Activated gamma-delta T cell (primary cell): ENCODE measurements around the gene HIVEP3.
"Not testable (repeated sequence)": the region's sequence is repeated elsewhere in the genome, so short reads cannot be mapped to it uniquely, and the experiment has no call there.

Experiments used
- DNase-seq: peaks from one replicate; lab custom pipeline; 2025; lab: John Stamatoyannopoulos, UW
- total RNA-seq, 2 donors: gene quantifications; one replicate each; lab custom pipeline; 2026; lab: John Stamatoyannopoulos, UW

HIVEP3 gene
- total RNA-seq: 8.4 to 11.2 reads per million in 2 donors

- no peak for DNase-seq
Measured at GRCh38 chr1:41918450-41919043, at the start of gene HIVEP3. Gene HIVEP3, minus strand, starts transcription at chr1:41918922.

GRCh38 chr1:41964400-41964799 lies 45.7 kb upstream of the HIVEP3 start:
- no peak for DNase-seq

GRCh38 chr1:41963636-41964035 lies 44.9 kb upstream of the HIVEP3 start:
- DNase-seq: no peak

- DNase-seq: no peak
Measured at GRCh38 chr1:41958015-41958673, 39.4 kb upstream of the HIVEP3 start.

- DNase-seq: no peak
Measured at GRCh38 chr1:41957568-41957967, 38.8 kb upstream of the HIVEP3 start.

GRCh38 chr1:41955461-41956159 lies 36.9 kb upstream of the HIVEP3 start:
- DNase-seq: no peak

GRCh38 chr1:41954533-41954944 lies 35.8 kb upstream of the HIVEP3 start:
- no peak for DNase-seq

GRCh38 chr1:41953291-41953690 lies 34.6 kb upstream of the HIVEP3 start:
- DNase-seq: no peak

- no peak for DNase-seq
Measured at GRCh38 chr1:41952208-41952607, 33.5 kb upstream of the HIVEP3 start.

GRCh38 chr1:41951492-41951891 lies 32.8 kb upstream of the HIVEP3 start:
- not testable (repeated sequence) for DNase-seq

GRCh38 chr1:41950820-41951219 lies 32.1 kb upstream of the HIVEP3 start:
- no peak for DNase-seq

GRCh38 chr1:41945946-41946345 lies 27.2 kb upstream of the HIVEP3 start:
- DNase-seq: not testable (repeated sequence)

- DNase-seq: no peak
Measured at GRCh38 chr1:41943717-41944116, 25.0 kb upstream of the HIVEP3 start.

GRCh38 chr1:41942278-41942677 lies 23.6 kb upstream of the HIVEP3 start:
- no peak for DNase-seq

- DNase-seq: no peak
Measured at GRCh38 chr1:41941381-41941780, 22.7 kb upstream of the HIVEP3 start.

GRCh38 chr1:41939194-41939593 lies 20.5 kb upstream of the HIVEP3 start:
- DNase-seq: no peak

- no peak for DNase-seq
Measured at GRCh38 chr1:41936107-41936506, 17.4 kb upstream of the HIVEP3 start.

- no peak for DNase-seq
Measured at GRCh38 chr1:41935226-41935625, 16.5 kb upstream of the HIVEP3 start.

- DNase-seq: no peak
Measured at GRCh38 chr1:41933106-41933505, 14.4 kb upstream of the HIVEP3 start.

GRCh38 chr1:41931578-41931977 lies 12.9 kb upstream of the HIVEP3 start:
- no peak for DNase-seq

- no peak for DNase-seq
Measured at GRCh38 chr1:41927118-41927517, 8.4 kb upstream of the HIVEP3 start.

GRCh38 chr1:41925712-41926111 lies 7.0 kb upstream of the HIVEP3 start:
- no peak for DNase-seq

- DNase-seq: no peak
Measured at GRCh38 chr1:41924911-41925310, 6.2 kb upstream of the HIVEP3 start.
